Mucosa of descending colon (tissue), 3 donors: ENCODE data around the gene ZDHHC11. TPM values are rescaled to one million over a fixed set of nuclear protein-coding genes. Genes with fewer than 3 reads are reported as not detected.

Source experiments
- ATAC-seq: fragments of 200-7000 bp; cut with Tn5 transposase; one replicate; pipeline ENCODE4 v1.9.1; 2020; ENCODE audit warnings: mild to moderate bottlenecking, moderate library complexity
- DNase-seq, 3 donors: peaks; one replicate each; pipeline ENCODE4 v3.0.0-alpha.2; 2020
- H3K36me3 ChIP-seq: fragments of 200-600 bp; one replicate; pipeline ENCODE4 v1.8.0; 2021; ENCODE audit warnings: low read depth, mild to moderate bottlenecking
- H3K4me1 ChIP-seq: fragments of 200-600 bp; one replicate; pipeline ENCODE4 v1.8.0; 2021; ENCODE audit warnings: low read depth, mild to moderate bottlenecking
- H3K4me3 ChIP-seq: fragments of 200-600 bp; one replicate; pipeline ENCODE4 v1.8.0; 2021; ENCODE audit warnings: mild to moderate bottlenecking
- H3K9me3 ChIP-seq: fragments of 200-600 bp; one replicate; pipeline ENCODE4 v1.8.0; 2021; ENCODE audit warnings: mild to moderate bottlenecking
- intact Hi-C, 2 donors: fragments of 100-400 bp; cut with DNase I in 1 of 2; cut with micrococcal nuclease in 1 of 2; formaldehyde crosslinking; loops; one replicate each; pipeline versions ENCODE4 v1.11.0 to v1.11.1; 2022; cut with DNase I, micrococcal nuclease
- total RNA-seq, 3 donors: library from RNA; stranded (reverse); fragmentation: NEBNext Ultra II Directional in 2 of 3; extraction: Animal tissue kit (Norgen Biotek cat#: 25700) in 2 of 3; gene quantifications; one replicate each; pipeline versions ENCODE4 v1.2.1 to v1.2.4, GENCODE V29; 2021 to 2023
- TF ChIP-seq, protein P1 (sequence below): fragments of 200-600 bp; IDR thresholded peaks from one replicate; pipeline ENCODE4 v1.8.0; 2022; ENCODE audit warnings: antibody characterized with exemption, mild to moderate bottlenecking
- donor health status: DM: no; HTN: no; CAD: no; lungs with moderate emphysema.
- donor health status: DM: no; HTN: no; CAD: no.
- donor health status: DM: no; HTN: yes; CAD: no.

Gene ZDHHC11
- total RNA-seq, 3 donors from 2014 or later = 4.6 to 11.1 (median 7.0) TPM

DNA sequence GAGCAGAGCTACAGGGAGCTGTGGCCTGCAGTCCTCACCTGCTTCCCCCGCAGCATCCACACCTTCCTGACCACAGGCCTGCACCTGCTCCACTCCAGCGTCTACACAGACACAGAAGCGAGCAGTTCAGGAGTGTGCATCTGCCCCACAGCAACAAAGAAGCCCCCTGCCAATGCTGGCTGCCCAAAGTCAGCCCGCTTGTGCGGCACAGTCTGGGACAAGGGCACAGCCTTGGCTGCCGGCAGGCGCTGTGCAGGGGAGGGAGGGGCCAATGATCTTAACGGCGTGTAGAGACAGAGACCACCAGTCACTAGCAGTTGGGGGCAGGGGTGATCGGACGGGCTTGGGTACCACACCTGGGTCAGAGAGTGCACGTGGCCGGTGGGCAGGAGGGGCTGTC lies 35.2 kb upstream of the ZDHHC11 start:
- no peak for ATAC-seq
- DNase-seq = no peak
- no peaks in the 10 kb centered on the region for H3K9me3 ChIP-seq
- H3K4me1 ChIP-seq = peaks cover under 1% of the 10 kb centered on the region
- H3K36me3 ChIP-seq = peaks cover 15% of the 10 kb centered on the region
- TF ChIP-seq, protein P1, sequence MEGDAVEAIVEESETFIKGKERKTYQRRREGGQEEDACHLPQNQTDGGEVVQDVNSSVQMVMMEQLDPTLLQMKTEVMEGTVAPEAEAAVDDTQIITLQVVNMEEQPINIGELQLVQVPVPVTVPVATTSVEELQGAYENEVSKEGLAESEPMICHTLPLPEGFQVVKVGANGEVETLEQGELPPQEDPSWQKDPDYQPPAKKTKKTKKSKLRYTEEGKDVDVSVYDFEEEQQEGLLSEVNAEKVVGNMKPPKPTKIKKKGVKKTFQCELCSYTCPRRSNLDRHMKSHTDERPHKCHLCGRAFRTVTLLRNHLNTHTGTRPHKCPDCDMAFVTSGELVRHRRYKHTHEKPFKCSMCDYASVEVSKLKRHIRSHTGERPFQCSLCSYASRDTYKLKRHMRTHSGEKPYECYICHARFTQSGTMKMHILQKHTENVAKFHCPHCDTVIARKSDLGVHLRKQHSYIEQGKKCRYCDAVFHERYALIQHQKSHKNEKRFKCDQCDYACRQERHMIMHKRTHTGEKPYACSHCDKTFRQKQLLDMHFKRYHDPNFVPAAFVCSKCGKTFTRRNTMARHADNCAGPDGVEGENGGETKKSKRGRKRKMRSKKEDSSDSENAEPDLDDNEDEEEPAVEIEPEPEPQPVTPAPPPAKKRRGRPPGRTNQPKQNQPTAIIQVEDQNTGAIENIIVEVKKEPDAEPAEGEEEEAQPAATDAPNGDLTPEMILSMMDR = no peak
- intact Hi-C loops = no loop called here
- no peak overlapping the region for H3K4me3 ChIP-seq

DNA sequence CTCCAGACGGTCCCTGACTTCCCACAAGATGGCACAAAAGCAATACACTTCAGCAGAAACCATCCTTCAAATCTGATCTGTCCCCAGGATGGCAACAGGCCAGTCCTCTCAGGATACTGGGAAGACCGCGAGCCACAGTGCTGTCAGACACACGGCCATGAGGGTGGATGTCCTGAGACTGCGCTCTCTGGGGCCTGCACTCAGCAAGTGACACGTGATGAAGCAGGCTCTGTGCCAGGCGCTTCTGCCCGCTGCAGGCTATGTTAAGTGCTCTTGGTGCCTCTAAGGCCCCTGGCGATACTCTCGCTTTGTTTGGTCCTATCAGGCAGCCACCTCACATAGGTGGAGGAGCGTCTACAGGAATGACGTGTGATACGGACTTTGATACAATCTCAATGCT lies 34.7 kb upstream of the ZDHHC11 start:
- TF ChIP-seq, protein P1 = no peak
- Histone ChIP-seq H3K9me3 (no peaks in the 10 kb centered on the region), H3K4me1 (no peaks in the 10 kb centered on the region), H3K36me3 (peaks cover 19% of the 10 kb centered on the region), H3K4me3 (no peak overlapping the region)
- DNase-seq (no peak), ATAC-seq (peak; percentile 11)
- intact Hi-C loops = no loop called here

DNA sequence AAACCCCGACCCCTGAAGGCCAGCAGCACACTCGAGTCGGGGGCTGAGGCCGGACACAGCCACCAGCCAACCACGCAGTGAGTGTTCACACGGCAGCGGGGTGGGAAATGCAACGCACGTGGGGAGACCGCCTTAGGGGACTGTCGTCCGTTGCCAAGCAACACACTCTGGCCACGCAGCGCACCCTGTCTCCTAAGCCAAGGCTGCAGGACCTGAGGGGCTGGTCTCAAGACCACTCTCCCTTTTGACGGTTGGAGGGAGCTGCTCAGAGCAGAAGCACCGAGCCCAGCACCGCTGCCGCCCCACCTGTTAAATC lies 34.3 kb upstream of the ZDHHC11 start:
- intact Hi-C loops = no loop called here
- Histone ChIP-seq H3K4me1 (no peaks in the 10 kb centered on the region), H3K4me3 (no peak overlapping the region), H3K9me3 (no peaks in the 10 kb centered on the region), H3K36me3 (peaks cover 19% of the 10 kb centered on the region)
- ATAC-seq (no peak), DNase-seq (no peak)
- TF ChIP-seq, protein P1 = no peak

DNA sequence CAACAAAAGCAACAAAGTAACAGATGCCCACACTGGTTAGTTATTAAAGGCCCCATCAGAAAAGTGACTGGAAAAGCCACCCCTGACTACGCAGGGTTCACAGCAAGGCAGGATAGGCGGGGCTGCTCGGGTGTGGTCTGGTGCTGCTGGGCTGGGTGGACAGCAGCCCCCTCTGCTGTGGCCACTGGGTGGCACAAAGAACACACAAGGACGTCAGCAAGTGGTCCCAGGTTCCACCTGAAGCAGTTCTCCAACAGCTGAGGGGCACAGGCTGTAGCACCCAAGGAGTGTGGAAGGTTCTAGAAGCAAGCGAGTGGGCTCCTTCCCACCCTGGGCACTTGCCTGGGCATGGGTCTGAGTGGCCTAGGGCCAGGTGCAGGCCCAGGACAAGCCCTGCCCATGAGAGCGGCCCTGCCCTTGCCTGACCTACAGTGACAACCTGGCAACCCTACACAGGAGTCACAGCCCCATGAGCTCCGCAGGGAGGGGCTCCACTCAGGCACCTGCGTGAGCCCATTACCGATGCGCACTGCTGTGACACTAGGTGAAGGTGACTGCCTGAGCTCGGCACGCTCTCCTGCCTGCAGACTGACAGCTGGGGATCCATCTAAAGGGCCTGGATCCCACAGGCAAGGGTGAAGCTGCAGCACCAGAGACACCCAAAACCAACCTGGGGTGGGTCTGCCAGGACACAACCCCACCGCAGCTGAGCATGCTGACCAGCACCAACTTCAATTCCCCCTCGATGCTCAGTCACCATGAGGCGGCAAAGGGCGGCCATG lies 33.8 kb upstream of the ZDHHC11 start:
- DNase-seq = no peak
- intact Hi-C loops = no loop called here
- ATAC-seq = peak; percentile 19
- TF ChIP-seq, protein P1 = no peak
- peaks cover 19% of the 10 kb centered on the region for H3K36me3 ChIP-seq
- H3K4me1 ChIP-seq = no peaks in the 10 kb centered on the region
- H3K4me3 ChIP-seq = no peak overlapping the region
- H3K9me3 ChIP-seq = no peaks in the 10 kb centered on the region

DNA sequence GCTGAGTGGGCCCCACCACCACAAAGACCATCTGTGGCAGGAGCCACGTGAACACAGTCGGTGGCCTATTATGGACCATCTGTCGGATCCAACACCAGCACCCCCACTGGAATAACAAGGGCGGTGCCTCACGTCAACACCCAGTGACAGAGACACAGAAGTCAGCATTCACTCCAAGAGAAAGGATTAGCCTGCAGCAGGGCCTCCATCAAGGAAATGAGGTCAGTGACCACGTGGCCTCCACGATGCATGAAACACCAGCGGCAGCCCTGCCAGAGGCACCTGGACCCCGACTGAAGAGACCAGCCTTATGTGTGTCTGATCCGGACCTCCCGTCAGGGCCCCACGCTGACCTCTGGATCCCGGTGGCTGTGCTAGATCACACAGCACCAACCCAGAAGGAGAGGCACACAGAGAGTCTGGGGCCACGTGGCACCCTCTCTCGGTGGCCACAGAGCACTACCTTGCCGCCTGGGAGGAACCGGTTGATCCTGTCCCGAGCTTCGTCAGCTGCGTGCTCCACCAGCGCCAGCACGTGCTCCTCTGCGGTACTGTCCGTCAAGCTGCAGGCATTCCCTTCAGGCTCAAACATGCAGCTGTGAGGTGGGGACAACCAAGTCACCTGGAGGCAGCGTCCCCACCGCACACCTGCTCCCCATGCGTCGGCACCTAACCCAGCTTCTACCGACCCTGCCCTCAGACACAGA lies 32.8 kb upstream of the ZDHHC11 start:
- intact Hi-C loops = no loop called here
- no peak overlapping the region for H3K4me3 ChIP-seq
- no peaks in the 10 kb centered on the region for H3K9me3 ChIP-seq
- no peaks in the 10 kb centered on the region for H3K4me1 ChIP-seq
- DNase-seq (no peak), ATAC-seq (no peak)
- TF ChIP-seq, protein P1 = no peak
- H3K36me3 ChIP-seq = peaks cover 19% of the 10 kb centered on the region
